GM23338 (cell line): Measurements from ENCODE around the gene ITIH5. TPM values are rescaled to one million over a fixed set of nuclear protein-coding genes. Genes with fewer than 3 reads are reported as not detected.
A peak's percentile ranks its signal among the peaks of the same experiment; 100 is the strongest.

Experiments used
- ATAC-seq: fragments of 200-7000 bp; cut with Tn5 transposase; 3 replicates; pipeline ENCODE4 v1.9.1; 2020
- DNase-seq: peaks from one replicate; pipeline ENCODE4 v3.0.0-alpha.2; 2015; ENCODE audit warnings: low spot score
- H2AFZ ChIP-seq: fragments of 200-600 bp; sonication (generic); 2 replicates; pipeline ENCODE4 v1.8.0; 2016; ENCODE audit warnings: antibody characterized with exemption, mild to moderate bottlenecking, moderate library complexity
- H3F3A ChIP-seq: fragments of 200-600 bp; sonication (generic); replicated peaks from 2 replicates; pipeline ENCODE4 v1.8.0; 2017; ENCODE audit warnings: antibody characterized with exemption, mixed run types, low read depth
- H3K27ac ChIP-seq: fragments of 200-600 bp; sonication (generic); 2 replicates; pipeline ENCODE4 v1.6.1; 2016; ENCODE audit warnings: low read depth
- H3K27me3 ChIP-seq: fragments of 200-600 bp; sonication (generic); 2 replicates; pipeline ENCODE4 v1.8.0; 2016; ENCODE audit warnings: mild to moderate bottlenecking, mixed run types, moderate library complexity; ENCODE audit not compliant: insufficient read depth
- H3K36me3 ChIP-seq: fragments of 200-600 bp; sonication (generic); 2 replicates; pipeline ENCODE4 v1.8.0; 2016; ENCODE audit warnings: mild to moderate bottlenecking; ENCODE audit not compliant: insufficient read depth
- H3K4me1 ChIP-seq: fragments of 200-600 bp; sonication (generic); 2 replicates; pipeline ENCODE4 v1.8.0; 2016; ENCODE audit warnings: mild to moderate bottlenecking, moderate library complexity; ENCODE audit not compliant: insufficient read depth
- H3K4me2 ChIP-seq: fragments of 200-600 bp; sonication (generic); 2 replicates; pipeline ENCODE4 v1.7.1; 2017; ENCODE audit warnings: mixed run types
- H3K4me3 ChIP-seq: fragments of 200-600 bp; sonication (generic); 2 replicates; pipeline ENCODE4 v1.6.1; 2016; ENCODE audit warnings: mixed run types
- H3K79me2 ChIP-seq: fragments of 200-600 bp; sonication (generic); replicated peaks from 2 replicates; pipeline ENCODE4 v1.8.0; 2017; ENCODE audit warnings: mild to moderate bottlenecking; ENCODE audit not compliant: insufficient read depth
- H3K9me2 ChIP-seq: fragments of 200-600 bp; sonication (generic); 2 replicates; pipeline ENCODE4 v1.8.0; 2017; ENCODE audit not compliant: insufficient read depth
- H4K20me1 ChIP-seq: fragments of 200-600 bp; sonication (generic); replicated peaks from 2 replicates; pipeline ENCODE4 v1.8.0; 2017; ENCODE audit warnings: mild to moderate bottlenecking; ENCODE audit not compliant: insufficient read depth
- H3K27ac Mint-ChIP-seq: 2 replicates; pipeline ENCODE4 v1.8.0; 2020; ENCODE audit warnings: inconsistent platforms, mild to moderate bottlenecking, moderate library complexity, mixed read lengths
- H3K27me3 Mint-ChIP-seq: 3 replicates; pipeline ENCODE4 v1.8.0; 2022; ENCODE audit warnings: low read depth, mild to moderate bottlenecking, moderate library complexity, mixed read lengths, inconsistent platforms; ENCODE audit not compliant: insufficient read depth, poor library complexity
- H3K36me3 Mint-ChIP-seq: 3 replicates; pipeline ENCODE4 v1.8.0; 2021; ENCODE audit warnings: low read depth, mild to moderate bottlenecking, inconsistent platforms, moderate library complexity, mixed read lengths
- H3K4me1 Mint-ChIP-seq: 3 replicates; pipeline ENCODE4 v1.8.0; 2020; ENCODE audit warnings: mild to moderate bottlenecking, inconsistent platforms, mixed read lengths
- H3K4me3 Mint-ChIP-seq: 3 replicates; pipeline ENCODE4 v1.8.0; 2021; ENCODE audit warnings: moderate library complexity, mild to moderate bottlenecking, inconsistent platforms, mixed read lengths
- H3K9me3 Mint-ChIP-seq: 3 replicates; pipeline ENCODE4 v1.8.0; 2020; ENCODE audit warnings: moderate library complexity, mild to moderate bottlenecking, inconsistent platforms, mixed read lengths
- CREB1 ChIP-seq: fragments of 250-450 bp; sonication (Bioruptor Pico); IDR thresholded peaks from 2 replicates; pipeline ENCODE4 v1.5.0; 2020; ENCODE audit warnings: low read depth, mild to moderate bottlenecking, moderate library complexity
- CTCF ChIP-seq, 2 experiments: fragments of 200-600 bp in 1 of 2; sonication (generic) in 1 of 2; conservative IDR thresholded peaks; 2 replicates each; pipeline versions ENCODE4 v1.5.1 to v1.6.1; 2016 to 2017; ENCODE audit warnings: antibody characterized with exemption in 2 of 2, low read depth in 2 of 2, mild to moderate bottlenecking in 2 of 2, moderate library complexity in 1 of 2
- ETS1 ChIP-seq: IDR thresholded peaks from 2 replicates; pipeline ENCODE4 v1.6.1; 2016; ENCODE audit warnings: antibody characterized with exemption
- EZH2 ChIP-seq: fragments of 200-600 bp; sonication (generic); IDR thresholded peaks from one replicate; pipeline ENCODE4 v1.8.0; 2017; ENCODE audit warnings: antibody characterized with exemption, mild to moderate bottlenecking, low read depth; ENCODE audit not compliant: unreplicated experiment
- EZH2phosphoT487 ChIP-seq: fragments of 200-600 bp; sonication (generic); IDR thresholded peaks from one replicate; pipeline ENCODE4 v1.8.1; 2018; ENCODE audit warnings: antibody characterized with exemption; ENCODE audit not compliant: unreplicated experiment
- JUNB ChIP-seq: IDR thresholded peaks from one replicate; pipeline ENCODE4 v1.6.1; 2016; ENCODE audit warnings: antibody characterized with exemption; ENCODE audit not compliant: unreplicated experiment
- NANOG ChIP-seq: IDR thresholded peaks from 2 replicates; pipeline ENCODE4 v1.6.1; 2016; ENCODE audit warnings: antibody characterized with exemption, borderline replicate concordance
- POLR2AphosphoS5 ChIP-seq: IDR thresholded peaks from 2 replicates; pipeline ENCODE4 v1.6.1; 2016; ENCODE audit warnings: antibody characterized with exemption, low read depth
- REST ChIP-seq: IDR thresholded peaks from one replicate; pipeline ENCODE4 v1.6.1; 2018; ENCODE audit warnings: antibody characterized with exemption; ENCODE audit not compliant: unreplicated experiment
- STAT1 ChIP-seq: IDR thresholded peaks from one replicate; pipeline ENCODE4 v1.6.1; 2016; ENCODE audit warnings: antibody characterized with exemption; ENCODE audit not compliant: unreplicated experiment
- ZNF331 ChIP-seq: fragments of 250-450 bp; sonication (Bioruptor Pico); IDR thresholded peaks from 2 replicates; pipeline ENCODE4 v1.5.0; 2020; ENCODE audit warnings: low read depth, mild to moderate bottlenecking, moderate library complexity
- ZNF462 ChIP-seq: fragments of 250-450 bp; sonication (Bioruptor Pico); IDR thresholded peaks from 2 replicates; pipeline ENCODE4 v1.5.0; 2020; ENCODE audit warnings: mild to moderate bottlenecking, moderate library complexity
- polyA plus RNA-seq: library from polyadenylated mRNA; unstranded; fragments of >200 nt; fragmentation: Nextera tagmentation; extraction: Ambion mirVana; gene quantifications from 2 replicates; pipeline ENCODE4 v1.2.1, GENCODE V29; 2016
- total RNA-seq: library from RNA; depleted of rRNA; stranded (reverse); fragments of >200 nt; shearing (Covaris generic); gene quantifications from 2 replicates; pipeline ENCODE4 v1.2.3, GENCODE V29; 2014

Gene ITIH5
- total and polyA plus RNA-seq, 2 experiments from 2014 or later: 0.99 to 2.2 TPM

- TF ChIP-seq REST (no peak), POLR2AphosphoS5 (no peak), EZH2phosphoT487 (no peak), NANOG (no peak), CTCF (conservative IDR thresholded peaks at IDR 0.05; ENCODE audit: low read depth in 2 of 2) (no peak), CREB1 (CRISPR knock-in tag) (no peak), JUNB (no peak), EZH2 (no peak)
Observed at GRCh38 chr10:7587865-7588188, 78.9 kb downstream of the ITIH5 start (continued).

GRCh38 chr10:7587168-7587864 is 79.5 kb downstream of the ITIH5 start:
- no peaks in the 10 kb centered on the region for H3F3A ChIP-seq
- no peak for DNase-seq
- no peak overlapping the region for H3K27ac ChIP-seq
- Mint-ChIP-seq H3K4me3 (no peak overlapping the region), H3K27ac (no peak overlapping the region), H3K4me1 (no peaks in the 10 kb centered on the region), H3K27me3 (no peaks in the 10 kb centered on the region), H3K36me3 (no peaks in the 10 kb centered on the region; the same call in 2 of the 3 replicates), H3K9me3 (no peaks in the 10 kb centered on the region)
- no peak for ATAC-seq
- H3K4me1 ChIP-seq: no peaks in the 10 kb centered on the region
- H3K79me2 ChIP-seq: no peaks in the 10 kb centered on the region
- H3K4me2 ChIP-seq: no peak overlapping the region
- H3K27me3 ChIP-seq: no peaks in the 10 kb centered on the region
- H3K4me3 ChIP-seq: no peak overlapping the region
- no peaks in the 10 kb centered on the region for H4K20me1 ChIP-seq
- no peaks in the 10 kb centered on the region for H3K36me3 ChIP-seq
- H3K9me2 ChIP-seq: no peaks in the 10 kb centered on the region
- 0 out of 2 replicates have a peak overlapping the region, but pooled peaks have one; percentile 14 for H2AFZ ChIP-seq
- TF ChIP-seq ZNF331 (CRISPR knock-in tag) (no peak), EZH2phosphoT487 (no peak), ZNF462 (no peak), EZH2 (no peak), STAT1 (no peak), ETS1 (no peak)
